HepG2 (cell line): ENCODE data around the gene ALOXE3.

Experiments used
- ETV6 ChIP-seq: sonication (generic); formaldehyde crosslinking; conservative IDR thresholded peaks from 2 replicates; pipeline ENCODE4 v1.4.0; 2020; ENCODE audit warnings: missing genetic modification reagents
- TF ChIP-seq, protein P1 (sequence below): sonication (generic); formaldehyde crosslinking; IDR thresholded peaks from 2 replicates; pipeline ENCODE4 v1.9.0; 2021; ENCODE audit warnings: missing genetic modification reagents, borderline replicate concordance

- TF ChIP-seq, protein P1, sequence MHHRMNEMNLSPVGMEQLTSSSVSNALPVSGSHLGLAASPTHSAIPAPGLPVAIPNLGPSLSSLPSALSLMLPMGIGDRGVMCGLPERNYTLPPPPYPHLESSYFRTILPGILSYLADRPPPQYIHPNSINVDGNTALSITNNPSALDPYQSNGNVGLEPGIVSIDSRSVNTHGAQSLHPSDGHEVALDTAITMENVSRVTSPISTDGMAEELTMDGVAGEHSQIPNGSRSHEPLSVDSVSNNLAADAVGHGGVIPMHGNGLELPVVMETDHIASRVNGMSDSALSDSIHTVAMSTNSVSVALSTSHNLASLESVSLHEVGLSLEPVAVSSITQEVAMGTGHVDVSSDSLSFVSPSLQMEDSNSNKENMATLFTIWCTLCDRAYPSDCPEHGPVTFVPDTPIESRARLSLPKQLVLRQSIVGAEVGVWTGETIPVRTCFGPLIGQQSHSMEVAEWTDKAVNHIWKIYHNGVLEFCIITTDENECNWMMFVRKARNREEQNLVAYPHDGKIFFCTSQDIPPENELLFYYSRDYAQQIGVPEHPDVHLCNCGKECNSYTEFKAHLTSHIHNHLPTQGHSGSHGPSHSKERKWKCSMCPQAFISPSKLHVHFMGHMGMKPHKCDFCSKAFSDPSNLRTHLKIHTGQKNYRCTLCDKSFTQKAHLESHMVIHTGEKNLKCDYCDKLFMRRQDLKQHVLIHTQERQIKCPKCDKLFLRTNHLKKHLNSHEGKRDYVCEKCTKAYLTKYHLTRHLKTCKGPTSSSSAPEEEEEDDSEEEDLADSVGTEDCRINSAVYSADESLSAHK (CRISPR knock-in tag) = no peak
- no peak for TF ChIP-seq ETV6 (CRISPR knock-in tag)
Observed at GRCh38 chr17:8143581-8144400, 25.5 kb upstream of the ALOXE3 start.
